SKM-1 treated with dmso at 0.1 percent for 144 hours (cell line): Measurements from ENCODE around the gene KRT80.
"Not testable (repeated sequence)": the region's sequence is repeated elsewhere in the genome, so short reads cannot be mapped to it uniquely, and the experiment has no call there.

Experiments used
- DNase-seq: peaks from one replicate; lab custom pipeline; 2025; ENCODE audit not compliant: unreplicated experiment; lab: John Stamatoyannopoulos, UW

The KRT80 gene

GRCh38 chr12:52191841-52192791 is at the start of gene KRT80:
TSS of gene KRT80 (minus strand) at chr12:52192014. CDS start at chr12:52191902, 112 bp downstream.
- DNase-seq: no peak

DNA sequence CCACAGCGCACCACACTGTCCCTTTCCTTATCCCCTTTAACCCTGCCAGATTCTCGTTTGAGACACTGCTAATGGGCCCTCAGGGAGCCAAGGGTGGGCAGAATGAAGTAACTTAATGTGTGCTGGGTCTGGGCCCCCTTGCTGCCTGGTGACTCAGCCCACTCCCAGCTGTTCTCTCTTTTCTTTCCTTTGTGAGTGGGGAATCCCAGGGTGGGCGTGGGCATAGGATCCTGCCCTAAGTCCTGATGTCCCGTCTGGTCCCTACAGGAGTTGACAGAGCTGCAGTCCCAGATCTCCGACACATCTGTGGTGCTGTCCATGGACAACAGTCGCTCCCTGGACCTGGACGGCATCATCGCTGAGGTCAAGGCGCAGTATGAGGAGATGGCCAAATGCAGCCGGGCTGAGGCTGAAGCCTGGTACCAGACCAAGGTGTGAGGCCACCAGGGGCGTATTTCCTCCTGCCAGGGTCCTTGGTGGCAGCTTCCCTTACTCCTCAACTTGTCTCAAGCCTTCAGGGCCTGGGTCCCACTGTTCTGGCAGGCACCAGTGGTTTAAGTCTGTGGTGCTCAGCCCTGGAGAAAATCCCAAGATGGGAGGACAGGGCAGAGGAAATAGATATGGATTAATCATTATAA is 49.5 kb upstream of the KRT80 start:
- no peak for DNase-seq

GRCh38 chr12:52240247-52240646 is 48.4 kb upstream of the KRT80 start:
- DNase-seq: not testable (repeated sequence)

GRCh38 chr12:52239767-52240166 is 48.0 kb upstream of the KRT80 start:
- no peak for DNase-seq

GRCh38 chr12:52238916-52239646 is 47.3 kb upstream of the KRT80 start:
- DNase-seq: no peak

GRCh38 chr12:52238207-52238840 is 46.5 kb upstream of the KRT80 start:
- no peak for DNase-seq

DNA sequence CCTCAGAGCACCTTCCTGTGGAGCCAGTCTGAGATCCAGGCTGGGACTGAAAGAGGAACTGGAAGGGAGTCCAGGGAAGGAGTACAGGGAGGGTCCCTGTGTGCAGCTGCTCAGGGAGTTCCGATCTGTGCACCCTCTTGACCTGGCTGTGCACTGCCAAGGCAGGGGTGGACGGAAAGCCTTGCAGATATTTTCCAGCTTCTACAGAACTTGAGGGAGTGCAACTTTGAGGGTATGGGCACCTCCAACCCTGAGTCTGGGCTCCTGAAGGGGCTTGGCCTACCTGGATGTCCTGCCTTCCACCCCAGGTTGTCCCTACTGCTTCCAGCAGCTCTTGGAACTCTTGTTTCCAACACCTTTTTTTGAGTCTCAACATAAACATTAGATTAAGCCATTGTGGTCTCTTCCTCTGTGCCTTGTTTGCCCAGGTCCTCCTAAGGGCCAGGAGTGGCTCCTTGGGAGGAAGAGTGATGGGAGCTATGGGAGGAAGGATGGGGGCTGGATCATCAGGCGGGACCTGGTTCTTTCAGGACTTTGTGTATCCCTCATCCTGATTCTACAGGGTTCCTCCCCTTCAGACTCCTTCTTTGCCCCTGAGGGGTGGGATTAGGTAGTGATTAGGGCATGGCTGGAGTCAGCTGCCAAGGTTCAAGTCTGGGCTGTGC is 44.7 kb upstream of the KRT80 start:
- no peak for DNase-seq

DNA sequence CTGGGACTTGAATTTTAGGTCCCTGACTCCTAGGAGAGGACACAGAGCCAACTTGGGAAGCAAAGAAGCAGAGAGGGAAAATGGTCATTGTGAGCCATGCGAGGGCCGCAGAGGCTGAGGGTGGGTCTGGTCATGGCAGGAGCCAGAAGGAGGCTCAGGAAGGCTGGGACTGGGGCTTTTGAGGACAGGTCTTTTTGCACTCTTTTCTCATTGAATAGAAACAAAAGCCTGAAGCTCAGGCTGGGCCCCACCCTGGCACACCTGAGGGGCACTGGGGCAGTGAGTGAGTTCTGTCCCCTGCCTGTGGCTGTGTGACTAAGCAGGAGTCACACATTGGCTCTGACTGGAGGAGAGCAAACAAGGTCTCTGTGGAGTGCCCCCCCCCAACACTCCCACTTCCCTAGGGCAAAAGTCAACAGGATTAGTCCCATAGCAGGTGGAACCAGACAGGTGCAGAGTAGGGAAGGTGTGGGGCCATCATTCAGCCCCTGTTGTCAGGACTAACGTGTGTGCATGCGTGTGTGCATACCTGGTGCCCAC is 44.1 kb upstream of the KRT80 start:
- no peak for DNase-seq

DNA sequence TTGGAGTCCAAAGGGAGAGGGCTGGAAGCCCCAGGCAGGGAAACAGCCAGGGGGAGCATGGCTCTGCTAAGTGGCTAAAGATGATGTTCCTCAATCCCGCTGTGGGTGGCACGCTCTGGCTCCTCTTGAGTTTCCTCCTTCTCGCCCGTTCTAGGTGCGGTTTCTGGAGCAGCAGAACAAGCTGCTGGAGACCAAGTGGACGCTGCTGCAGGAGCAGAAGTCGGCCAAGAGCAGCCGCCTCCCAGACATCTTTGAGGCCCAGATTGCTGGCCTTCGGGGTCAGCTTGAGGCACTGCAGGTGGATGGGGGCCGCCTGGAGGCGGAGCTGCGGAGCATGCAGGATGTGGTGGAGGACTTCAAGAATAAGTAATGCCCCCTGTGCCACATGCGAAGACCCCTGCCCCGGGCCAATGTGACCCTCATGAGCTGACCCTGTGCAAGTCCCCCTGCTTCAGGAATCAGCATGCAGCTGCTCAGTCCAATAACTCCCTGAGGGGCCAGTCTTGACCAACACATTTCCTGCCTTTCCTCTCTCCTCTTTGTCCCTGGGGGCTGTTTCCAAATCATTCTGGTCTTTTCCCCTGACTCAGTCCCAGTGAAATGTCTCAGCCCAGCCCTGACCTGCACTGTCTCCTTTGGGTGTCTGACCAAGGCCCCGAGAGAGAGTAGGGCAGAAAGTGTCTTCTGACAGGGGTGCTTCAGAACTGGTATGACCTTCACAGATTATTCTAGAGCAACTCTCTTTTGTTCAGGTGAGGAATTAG is 43.4 kb upstream of the KRT80 start:
- DNase-seq: no peak

- DNase-seq: no peak
These were observed 42.5 kb upstream of the KRT80 start for GRCh38 chr12:52234223-52234810.

GRCh38 chr12:52233462-52234207 is 41.8 kb upstream of the KRT80 start:
- no peak for DNase-seq

- DNase-seq: no peak
These were observed 41.1 kb upstream of the KRT80 start, which contains the start of gene KRT7 for GRCh38 chr12:52232674-52233461. TSS of gene KRT7 (plus strand) at chr12:52233243. CDS start at chr12:52233297, 54 bp downstream.

DNA sequence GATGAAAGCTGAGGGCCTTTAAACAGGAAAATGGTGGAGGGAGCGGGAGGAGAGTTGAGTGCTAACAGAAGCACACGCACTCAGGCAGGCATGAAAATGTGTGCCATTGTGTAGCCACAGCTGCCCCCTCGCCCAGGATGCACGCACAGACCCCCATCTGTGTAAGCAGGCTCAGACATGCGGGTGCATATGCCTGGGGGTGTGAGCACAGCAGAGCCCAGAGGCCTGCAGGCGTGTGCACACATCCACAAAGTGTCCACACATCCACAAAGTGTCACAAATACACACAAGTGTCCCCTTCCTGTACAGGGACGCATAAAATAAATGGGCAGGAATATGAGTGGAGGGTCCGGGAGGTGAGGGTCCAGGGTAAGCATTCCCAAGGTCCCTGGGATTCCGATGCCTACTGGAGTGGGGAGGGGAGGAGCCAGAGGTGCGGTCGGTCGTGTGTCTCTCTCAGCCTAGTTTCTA is 40.4 kb upstream of the KRT80 start:
- no peak for DNase-seq

DNA sequence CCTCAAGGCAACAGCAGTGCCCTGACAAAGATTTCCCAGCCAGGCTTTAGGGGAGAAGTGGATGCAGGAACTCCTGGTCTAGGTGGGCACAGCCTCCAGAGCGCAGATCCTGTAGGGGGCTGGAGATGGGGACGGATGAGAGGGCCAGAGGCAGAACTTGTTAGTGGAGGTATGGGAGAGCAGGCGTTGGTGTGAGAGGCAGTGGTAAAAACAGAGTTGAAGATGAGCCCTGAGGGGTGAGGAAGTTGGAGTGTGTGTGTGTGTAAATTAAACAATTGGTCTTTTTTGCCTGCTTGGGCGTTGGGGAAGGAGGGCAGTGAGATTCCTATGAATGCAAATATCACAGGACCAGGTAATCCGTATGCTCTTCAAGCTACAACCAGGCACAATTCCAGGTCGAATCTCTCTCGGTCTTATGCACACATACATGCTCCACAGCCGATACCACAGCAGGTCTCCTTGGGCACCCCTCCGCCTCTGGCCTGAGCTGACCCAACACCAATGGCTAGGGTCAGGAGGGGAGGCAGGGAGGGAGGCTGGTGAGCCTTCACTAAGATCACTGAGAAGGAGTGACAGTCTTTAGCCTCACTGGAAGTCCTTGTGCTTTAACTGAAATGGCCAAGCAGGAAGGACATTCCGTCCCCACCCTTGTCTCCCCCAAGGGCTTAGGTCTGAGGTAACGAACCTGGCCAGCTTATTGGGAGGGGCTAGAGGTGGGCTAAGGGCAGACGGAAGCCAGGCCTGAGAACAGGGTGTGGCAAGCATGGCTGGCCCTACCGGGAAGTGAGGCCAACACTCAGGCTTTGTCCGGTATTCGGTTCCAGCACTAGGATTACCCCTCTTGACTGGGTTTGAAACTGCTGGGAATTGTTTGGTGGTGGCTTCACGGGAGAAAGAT is 39.7 kb upstream of the KRT80 start:
- no peak for DNase-seq

- DNase-seq: no peak
These were observed 38.8 kb upstream of the KRT80 start for GRCh38 chr12:52230364-52231281.
